Upper lobe of left lung (tissue), 4 donors: ENCODE results near the gene BPIFB2.

Experiments
- CTCF ChIP-seq, 6 experiments: fragments of 450-650 bp in 4 of 6; fragments of 200-600 bp in 2 of 6; sonication (generic) in 2 of 6; IDR thresholded peaks; one replicate each; pipeline ENCODE4 v1.5.1; 2016 to 2019; ENCODE audit warnings: antibody characterized with exemption in 6 of 6
- POLR2A ChIP-seq, 4 donors: fragments of 450-650 bp; IDR thresholded peaks; one replicate each; pipeline ENCODE4 v1.5.1; 2016 to 2017; ENCODE audit warnings: antibody characterized with exemption in 4 of 4, mild to moderate bottlenecking in 2 of 4

DNA sequence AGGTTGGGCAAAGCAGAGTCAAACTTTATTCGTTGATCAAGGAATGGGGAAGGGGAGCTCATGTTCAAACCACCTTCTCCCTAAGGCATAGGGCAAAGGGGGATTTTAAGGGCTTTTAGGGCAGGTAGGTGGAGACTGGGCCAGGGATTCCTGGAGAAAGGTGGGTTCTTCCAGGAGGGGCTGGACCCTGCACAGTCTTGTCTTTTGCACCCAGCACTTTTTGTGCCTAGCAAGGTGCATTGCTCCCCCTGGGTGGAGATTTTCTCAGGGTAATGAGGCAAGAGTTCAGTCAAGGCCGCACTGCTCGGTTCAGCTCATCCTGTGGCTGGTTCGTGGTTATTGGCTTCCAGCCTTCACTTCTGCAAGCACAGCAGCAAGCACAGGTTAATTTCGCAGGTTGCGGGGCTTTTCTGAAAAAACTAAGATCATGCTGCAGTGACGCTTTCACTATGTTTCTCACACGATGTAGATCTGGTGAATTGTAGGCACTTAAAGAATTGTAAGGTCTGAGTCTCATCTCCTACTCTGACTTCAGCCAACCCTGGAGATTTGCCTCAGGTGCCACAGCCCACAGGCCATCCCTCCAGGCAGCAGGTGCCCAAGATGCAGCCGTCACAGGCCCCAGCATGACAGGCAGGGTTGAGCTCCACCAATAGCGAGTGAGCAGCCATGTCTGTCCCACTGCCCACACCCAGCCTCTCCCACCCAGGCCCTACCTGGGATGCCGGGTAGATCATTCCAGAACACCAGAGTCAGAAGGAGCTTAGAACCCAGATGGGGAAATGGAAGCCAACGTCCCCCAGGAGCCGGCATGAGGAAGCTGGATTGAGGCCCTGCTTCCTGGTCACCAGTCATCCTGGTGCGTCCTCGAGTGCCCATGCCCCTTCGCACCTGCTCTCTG is 40.4 kb upstream of the BPIFB2 start:
- TF ChIP-seq CTCF (IDR thresholded peaks at IDR 0.05) (no peak), POLR2A (IDR thresholded peaks at IDR 0.05) (no peak)
